ENCODE measurements around the gene VENTX.

Gene VENTX

GRCh38 chr10:133238466-133238804 lies 780 bp downstream of the VENTX start:
- no peak for DNase-seq

- no peak for DNase-seq
Measured at GRCh38 chr10:133239990-133240389, 2.3 kb downstream of the VENTX start.

GRCh38 chr10:133241501-133242205 lies 4.0 kb downstream of the VENTX start:
- no peak for DNase-seq

- DNase-seq: no peak
Measured at GRCh38 chr10:133242611-133243356, 5.1 kb downstream of the VENTX start.

- no peak for DNase-seq
Measured at GRCh38 chr10:133243593-133243992, 5.9 kb downstream of the VENTX start.

GRCh38 chr10:133245439-133246235 lies 8.0 kb downstream of the VENTX start:
- no peak for DNase-seq

- no peak for DNase-seq
Measured at GRCh38 chr10:133246236-133246626, 8.6 kb downstream of the VENTX start.

- DNase-seq: no peak
Measured at GRCh38 chr10:133247681-133248333, 10.2 kb downstream of the VENTX start.

- DNase-seq: no peak
Measured at GRCh38 chr10:133248334-133248715, 10.7 kb downstream of the VENTX start.

- DNase-seq: no peak
Measured at GRCh38 chr10:133249094-133249780, 11.6 kb downstream of the VENTX start.

GRCh38 chr10:133249975-133250754 lies 12.5 kb downstream of the VENTX start:
- no peak for DNase-seq

GRCh38 chr10:133251388-133252222 lies 13.9 kb downstream of the VENTX start:
- no peak for DNase-seq

GRCh38 chr10:133252223-133252552 lies 14.5 kb downstream of the VENTX start:
- DNase-seq: no peak

- DNase-seq: no peak
Measured at GRCh38 chr10:133253361-133253955, 15.8 kb downstream of the VENTX start.

- DNase-seq: no peak
Measured at GRCh38 chr10:133254421-133255120, 16.9 kb downstream of the VENTX start.

GRCh38 chr10:133255323-133255722 lies 17.7 kb downstream of the VENTX start:
- no peak for DNase-seq

- DNase-seq: no peak
Measured at GRCh38 chr10:133257489-133258065, 19.9 kb downstream of the VENTX start.

- no peak for DNase-seq
Measured at GRCh38 chr10:133258066-133258817, 20.6 kb downstream of the VENTX start.

Measured in DMS 273 treated with DMSO at 0.1 percent for 48 hours (cell line).